Measurements from ENCODE around the gene AMPH. TPM values are rescaled to one million over a fixed set of nuclear protein-coding genes. Genes with fewer than 3 reads are reported as not detected.

Gene AMPH
- 29.0 TPM for polyA plus RNA-seq (2013, experiment 1 of 2; ENCODE audit: insufficient read length)
- polyA plus RNA-seq (2013, experiment 2 of 2; ENCODE audit: insufficient read length): 27.8 TPM

DNA sequence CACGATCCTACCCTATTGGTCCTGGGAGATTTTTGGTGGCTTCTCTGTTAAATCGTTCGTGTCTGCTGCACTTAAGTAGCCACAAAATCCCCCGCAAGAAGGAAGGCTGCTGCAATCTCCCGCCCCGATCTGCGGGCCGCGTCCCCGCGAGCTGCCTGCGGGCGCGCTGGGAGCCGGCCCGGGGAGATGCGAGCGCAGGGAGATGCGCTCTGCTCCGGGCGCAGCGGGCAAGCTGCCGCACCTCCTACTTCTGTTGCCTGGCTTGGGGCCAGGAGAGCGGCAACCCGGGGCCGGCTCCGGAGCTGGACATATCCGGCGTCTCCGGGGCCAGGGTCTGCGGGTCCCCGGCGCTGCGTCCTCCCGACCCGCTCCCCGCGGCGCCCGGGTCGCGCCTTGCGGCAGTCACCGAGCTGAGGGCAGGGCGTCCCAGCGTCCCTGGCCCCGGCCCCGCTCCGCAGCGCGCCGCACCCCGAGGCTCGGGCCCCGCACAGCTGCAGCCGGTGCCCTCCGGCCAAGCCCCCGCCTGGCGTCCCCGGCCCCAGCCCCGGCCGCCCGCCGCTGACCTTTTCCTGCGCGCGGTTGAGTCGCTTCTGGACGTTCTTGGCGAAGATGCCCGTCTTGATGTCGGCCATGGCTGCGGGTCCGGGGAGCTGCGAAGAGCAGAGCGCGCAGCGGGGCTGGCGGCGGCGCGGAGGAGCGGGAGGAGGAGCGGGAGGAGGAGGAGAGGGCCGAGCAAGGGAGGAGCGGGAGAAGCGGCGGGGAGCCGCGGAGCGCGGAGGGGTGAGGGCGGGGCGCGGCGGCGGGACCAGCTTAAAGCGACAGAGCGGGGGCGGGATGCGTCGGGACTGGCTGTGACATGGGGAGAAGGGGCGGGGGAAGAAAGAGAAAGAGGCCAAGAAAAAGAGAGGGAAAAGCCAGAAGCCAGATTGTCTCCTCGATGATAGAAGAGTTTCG, at the start of gene AMPH:
TSS of gene AMPH (minus strand) at position 654 of the 954 bp plus-strand sequence. CDS start at position 632, 22 bp downstream.
- peak; percentile 82 for DNase-seq

DNA sequence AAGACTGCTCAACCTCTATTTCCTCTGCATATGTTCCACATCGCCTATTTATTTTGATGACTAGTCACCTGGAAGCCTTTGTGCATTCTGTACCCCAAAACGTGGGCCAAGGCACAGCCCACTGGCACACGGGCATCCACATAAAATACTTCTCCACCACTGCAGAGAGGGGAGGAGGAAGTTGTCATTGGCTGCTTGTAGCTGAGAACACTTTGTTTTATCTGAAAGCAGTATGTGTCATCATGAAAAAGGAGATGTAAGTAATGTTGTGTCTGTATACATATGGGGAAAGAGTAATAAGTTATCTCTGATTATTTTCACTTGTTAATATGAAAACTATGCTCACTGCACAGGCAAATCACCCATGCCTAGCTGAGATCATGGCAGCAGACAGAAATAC, 48.2 kb upstream of the AMPH start:
- no peak for DNase-seq

DNA sequence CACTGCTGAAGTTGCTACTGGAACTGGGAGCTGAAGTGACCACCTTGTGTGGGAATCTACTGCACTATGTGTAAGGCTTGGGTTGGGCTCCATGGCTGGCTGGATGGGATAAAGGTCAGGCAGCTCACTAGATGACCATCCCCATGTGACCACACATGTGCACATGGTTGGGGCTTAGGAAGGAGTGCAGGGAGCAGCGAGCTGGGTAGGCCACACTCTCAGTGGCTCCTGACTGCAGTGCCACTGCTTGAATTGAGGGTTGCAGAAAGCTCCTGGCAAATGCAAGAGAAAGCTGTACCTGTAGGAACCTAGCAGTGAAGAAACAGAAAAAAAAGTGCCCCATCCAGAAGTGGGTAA, 47.5 kb upstream of the AMPH start:
- no peak for DNase-seq

DNA sequence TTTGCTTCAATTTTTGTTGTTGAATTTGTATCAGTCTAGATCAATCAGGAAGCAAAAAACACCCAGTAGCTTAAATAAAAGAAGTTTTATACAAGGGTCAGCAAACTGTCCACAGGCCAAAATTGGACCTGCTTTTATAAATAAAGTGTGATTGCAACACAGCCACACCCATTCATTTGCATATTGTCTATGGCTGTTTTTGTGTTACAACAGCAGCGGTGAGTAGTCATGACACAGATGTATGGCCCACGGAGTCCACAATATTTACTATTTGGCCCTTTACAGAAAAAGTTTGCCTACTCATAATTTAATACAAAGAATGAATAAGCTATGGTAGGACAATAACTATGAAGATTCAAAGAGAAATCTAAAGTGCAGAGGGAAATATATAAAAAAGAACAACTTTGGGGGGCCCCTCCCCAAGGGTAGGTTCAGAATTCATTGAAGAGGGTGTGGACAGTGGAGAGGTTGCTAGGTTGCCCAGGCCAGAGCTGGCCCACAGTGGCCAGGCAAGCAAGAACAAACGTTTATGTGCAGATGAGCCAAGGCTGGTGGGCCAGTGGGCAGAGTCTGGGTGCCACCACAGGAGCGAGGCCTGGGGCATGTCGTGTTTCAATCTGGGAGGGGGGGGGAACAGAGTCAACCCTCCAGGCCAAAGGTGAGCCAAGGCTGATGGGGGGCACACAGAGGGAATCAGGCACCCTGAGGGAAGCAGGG, 47.0 kb upstream of the AMPH start:
- DNase-seq: no peak

DNA sequence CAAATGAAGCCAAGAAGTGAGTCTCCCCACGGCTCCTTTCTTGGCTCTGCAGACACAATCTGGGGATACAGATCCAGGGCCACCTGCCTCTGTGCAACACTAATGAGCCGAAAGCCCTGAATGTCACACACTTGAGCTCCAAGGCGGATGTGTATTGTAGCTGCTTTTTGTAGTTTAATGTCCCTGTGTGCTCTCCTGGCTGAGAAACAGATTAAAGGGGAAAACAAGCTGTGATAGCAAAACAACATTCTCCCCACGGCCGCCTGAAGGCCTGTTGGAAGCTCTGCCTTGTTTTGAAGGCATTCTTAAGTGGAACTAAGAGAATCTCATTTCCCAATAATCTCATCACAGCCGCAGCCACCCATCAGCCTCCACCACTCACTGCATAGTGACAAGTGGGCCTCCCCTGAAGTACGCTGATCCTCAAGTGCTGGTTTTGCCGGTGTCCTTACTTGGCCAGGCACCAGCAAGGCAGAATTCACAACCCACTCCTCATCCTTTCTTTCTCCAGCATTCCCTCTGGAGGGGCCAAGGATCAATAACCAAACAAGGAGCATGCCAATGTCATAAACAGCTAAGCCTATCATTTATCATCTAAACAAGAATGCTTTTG, 44.4 kb upstream of the AMPH start:
- no peak for DNase-seq

DNA sequence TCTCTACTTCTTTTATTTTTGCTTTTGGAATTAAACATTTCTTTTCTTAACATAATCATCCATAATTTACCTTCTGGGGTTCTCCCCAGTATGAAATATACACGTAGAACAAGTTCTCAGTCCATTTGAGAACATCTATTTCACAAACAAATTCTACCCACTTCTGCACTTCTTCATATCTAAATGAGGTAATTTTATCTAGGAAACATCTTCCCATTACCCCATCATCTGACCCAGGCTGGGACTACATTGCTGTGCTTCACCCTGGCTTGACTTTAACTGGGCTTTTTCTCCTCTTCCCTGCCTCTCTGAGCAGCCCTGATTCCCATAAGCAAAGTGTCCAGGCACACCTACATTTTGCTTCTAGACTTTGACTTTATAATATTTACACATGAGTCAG, 43.3 kb upstream of the AMPH start:
- no peak for DNase-seq

DNA sequence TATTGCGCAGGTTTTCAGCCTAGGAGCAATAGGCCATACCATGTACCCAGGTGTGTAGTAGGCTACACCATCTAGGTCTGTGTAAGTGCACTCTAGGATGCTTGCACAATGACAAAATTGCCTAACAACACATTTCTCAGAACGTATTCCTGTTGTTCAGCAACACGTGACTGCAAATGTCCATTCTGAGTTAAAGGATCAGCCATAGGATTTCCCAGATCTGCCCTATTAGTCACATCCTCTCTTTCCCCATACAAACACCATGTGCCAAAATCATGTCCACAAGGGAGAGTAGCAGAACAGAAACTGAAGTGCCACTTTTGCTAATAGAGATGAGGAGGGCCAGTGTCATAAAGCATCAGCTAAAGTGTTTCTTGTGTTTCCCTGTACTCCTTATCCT, 42.6 kb upstream of the AMPH start:
- peak; percentile 56 for DNase-seq

DNA sequence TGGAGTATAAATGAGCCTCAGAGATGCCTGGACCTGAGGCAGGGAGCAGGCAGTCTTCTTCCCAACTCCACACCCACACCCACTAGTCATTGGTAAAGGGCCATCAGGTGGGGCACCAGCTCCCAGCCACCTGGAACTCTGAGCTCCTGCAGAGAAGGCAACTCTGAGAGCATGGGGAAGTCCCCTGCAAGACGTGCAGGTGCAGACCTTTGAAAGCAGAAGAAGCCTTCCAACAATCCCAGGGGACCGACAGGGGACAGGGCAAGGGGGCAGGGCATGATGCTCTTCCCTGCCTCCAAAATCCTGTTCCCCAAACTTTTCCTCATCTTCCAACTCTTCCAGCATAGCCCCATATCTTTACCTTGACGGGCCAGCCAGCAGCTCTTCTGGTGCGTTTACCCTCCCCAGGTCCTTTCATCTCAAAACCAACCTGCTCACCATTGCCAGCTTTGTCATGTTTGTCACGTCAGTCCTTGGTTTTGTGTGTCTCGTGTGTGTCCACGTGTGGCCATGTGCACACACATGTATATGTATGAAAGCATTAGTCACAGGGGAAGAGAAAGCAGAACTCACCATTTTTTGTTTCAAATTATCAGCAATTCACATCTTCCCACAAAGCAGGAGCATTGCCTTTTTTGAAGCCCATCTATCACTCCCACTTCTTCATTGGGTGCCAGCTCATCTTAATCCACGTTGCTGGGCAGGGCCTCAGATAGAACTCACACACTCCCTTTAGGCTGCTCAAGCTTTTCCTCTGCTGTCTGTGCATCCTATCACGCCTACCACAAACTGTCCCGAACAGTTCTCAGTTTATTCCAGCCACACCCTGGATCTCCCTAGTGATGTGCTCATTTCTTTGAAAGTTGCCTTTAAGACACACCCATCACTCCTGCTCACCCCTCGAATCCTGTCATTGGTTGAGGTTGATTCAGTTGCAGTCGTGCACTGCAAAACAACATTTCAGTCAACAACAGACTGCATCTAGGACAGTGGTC, 41.0 kb upstream of the AMPH start:
- no peak for DNase-seq

DNA sequence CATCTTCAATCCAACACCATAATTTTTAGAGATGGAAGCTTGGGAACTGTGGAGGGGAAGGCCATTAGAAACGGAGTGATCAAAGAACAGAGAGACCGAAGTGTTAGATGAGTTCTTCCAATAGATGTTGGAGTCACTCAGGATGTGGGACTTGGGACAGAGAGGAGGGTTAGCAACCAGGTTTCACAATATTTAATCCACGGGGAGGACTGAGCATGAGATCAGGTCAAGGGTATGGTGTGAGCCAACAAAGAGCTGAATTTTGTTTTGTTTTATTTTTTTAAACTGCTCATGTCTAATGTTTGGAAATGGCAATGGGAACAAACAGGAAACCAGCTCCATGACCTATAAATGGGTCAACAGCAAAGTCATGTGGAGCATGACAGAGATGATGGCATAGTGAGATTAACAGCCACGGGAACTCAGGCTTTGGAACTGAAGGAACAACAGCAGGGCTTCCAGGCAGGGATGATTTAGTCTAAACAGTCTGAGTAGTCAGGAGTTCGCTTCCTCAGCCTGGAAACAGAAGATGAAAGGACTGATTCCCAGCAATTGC, 38.9 kb upstream of the AMPH start:
- DNase-seq: no peak

DNA sequence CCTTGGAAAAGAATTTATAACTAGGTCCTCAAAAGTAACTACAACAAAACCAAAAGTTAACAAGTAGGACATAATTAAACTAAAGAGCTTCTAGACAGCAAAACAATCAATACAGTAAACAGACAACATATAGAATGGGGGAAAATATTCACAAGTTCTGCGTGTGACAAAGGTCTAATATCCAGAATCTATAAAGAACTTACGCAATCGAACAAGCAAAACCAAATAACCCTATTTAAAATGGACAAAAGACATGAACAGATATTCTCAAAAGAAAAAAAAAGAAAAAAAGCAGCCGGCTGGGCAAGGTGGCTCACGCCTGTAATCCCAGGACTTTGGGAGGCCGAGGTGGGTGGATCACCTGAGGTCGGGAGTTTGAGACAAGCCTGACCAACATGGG, 33.8 kb upstream of the AMPH start:
- no peak for DNase-seq

DNA sequence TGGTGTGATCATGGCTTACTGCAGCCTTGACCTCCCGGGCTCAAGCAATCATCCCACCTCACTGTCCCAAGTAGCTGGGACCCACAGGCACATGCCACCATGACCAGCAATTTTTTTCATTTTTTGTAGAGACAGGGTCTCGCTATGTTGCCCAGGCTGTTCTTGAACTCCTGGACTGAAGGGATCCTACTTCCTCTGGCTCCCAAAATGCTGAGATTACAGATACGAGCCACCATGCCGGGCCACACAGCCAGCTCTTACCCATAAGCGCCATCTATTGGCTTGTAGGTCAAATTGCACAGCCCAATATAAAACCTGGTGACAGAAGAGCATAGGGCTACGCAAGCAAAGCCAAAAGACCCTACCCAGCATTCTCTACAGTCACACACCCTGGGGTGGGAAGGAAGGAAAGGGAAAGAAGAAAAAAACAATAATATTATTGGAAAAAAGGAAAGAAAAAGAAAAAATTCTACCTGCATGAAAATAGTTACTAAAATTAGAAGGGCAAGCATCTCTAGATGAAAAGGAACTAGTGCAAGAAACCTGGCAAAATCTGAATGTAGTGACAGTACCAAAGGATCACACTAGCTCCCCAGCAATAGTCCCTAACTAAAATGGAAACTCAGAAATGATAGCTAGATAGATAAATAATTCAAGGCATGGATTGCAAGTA, 29.4 kb upstream of the AMPH start:
- DNase-seq: peak; percentile 67

DNA sequence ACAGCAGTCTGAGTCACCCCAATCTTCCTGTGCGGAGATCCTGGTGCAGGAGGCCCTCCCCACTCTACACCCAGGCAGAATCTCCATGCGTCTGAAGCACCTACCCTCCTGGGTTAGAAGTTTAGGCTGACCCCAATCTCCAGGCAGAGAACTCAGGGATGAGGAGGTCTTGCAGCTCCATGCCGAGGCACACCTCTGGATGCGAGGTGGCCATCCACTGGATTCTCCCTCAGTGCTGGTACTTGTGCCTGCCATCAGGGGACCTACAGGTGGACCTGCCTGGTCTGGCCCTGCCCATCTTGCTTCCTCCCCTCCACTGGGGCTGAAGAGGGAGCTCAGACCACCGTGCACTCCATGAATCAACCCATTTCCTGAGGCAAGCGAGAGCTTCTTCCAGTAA, 28.8 kb upstream of the AMPH start:
- DNase-seq: no peak

DNA sequence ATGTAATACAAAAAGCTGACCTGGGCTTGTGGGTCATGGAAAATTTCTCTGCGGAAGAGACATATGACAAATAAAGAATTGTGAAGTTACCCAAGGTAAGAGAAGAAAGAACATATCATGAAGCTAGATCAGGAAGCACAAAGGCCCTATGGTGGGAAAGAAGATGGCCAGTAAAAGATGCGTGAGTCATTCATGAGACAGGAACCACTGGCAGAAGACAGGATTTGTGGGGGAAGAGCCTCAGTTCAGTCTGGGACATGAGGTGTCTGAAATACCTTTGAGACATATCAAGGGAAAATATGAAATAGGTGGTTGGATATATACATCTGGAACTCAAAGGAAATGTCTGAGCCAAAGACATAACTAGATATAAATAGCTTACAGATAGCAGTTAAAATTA, 27.7 kb upstream of the AMPH start:
- DNase-seq: no peak

DNA sequence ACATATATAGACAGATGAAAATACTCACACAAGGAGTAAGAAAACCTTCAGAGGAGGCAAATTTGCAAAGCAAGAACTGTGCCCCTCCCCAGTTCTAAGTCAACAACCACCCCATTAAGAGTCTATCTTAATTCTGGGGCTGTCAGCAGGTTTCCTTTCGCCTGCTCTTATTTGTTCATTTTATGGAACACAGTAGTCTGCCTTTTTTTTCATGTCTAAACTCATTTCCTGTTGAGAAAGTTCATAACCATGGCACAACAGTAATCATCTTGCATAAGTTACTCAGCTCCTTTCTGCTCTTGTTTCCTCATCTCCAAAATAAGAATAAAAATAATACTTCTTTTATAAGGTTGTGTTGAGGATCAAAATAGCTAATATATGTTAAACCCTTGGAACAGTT, 25.8 kb upstream of the AMPH start:
- DNase-seq: no peak

DNA sequence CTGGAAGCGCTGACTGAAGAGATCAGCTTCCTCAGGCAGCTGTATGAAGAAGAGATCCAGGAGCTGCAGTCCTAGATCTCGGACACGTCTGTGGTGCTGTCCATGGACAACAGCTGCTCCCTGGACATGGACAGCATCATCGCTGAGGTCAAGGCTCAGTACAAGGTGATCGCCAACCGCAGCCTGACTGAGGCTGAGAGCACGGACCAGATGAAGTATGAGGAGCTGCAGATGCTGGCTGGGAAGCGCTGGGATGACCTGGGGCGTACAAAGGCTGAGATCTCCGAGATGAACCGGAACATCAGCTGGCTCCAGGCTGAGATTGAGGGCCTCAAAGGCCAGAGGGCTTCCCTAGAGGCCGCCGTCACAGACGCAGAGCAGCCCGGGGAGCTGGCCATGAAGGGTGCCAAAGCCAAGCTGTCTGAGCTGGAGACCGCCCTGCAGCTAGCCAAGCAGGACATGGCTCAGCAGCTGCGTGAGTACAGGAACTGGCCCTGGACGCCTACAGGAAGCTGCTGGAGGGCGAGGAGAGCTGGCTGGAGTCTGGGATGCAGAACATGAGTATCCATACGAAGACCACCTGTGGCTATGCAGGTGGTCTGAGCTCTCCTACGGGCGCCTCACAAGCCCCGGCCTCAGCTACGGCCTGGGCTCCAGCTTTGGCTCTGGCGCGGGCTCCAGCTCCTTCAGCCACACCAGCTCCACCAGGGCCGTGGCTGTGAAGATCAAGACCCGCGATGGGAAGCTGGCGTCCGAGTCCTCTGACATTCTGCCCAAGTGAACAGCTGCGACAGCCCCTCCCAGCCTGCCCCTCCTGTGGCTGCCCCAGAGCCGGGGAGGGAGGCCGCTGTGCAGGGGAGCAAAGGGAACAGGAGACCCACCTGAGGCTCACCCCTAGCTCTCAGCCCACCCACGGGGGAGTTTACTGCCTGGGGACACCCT, 24.9 kb upstream of the AMPH start:
- no peak for DNase-seq

DNA sequence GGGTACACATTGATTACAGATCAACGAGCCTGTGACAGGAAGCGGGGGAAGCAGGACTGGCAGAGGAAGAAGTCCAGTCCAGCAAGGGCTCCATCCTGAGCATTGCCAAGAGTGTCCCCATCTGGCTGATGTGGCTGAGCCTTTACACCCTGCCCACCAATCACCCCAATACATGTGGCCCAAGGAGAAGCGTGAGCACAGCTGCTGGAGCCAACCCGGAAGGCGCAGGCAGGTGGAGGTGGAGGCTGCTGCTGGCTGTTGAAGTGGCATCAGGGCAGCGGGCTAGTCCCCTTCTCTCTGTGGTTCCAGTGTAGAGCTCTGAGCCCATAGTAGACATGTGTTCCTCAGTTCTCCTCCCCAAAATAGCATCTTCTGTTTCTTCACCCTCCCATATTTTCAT, 6.8 kb upstream of the AMPH start:
- DNase-seq: no peak

DNA sequence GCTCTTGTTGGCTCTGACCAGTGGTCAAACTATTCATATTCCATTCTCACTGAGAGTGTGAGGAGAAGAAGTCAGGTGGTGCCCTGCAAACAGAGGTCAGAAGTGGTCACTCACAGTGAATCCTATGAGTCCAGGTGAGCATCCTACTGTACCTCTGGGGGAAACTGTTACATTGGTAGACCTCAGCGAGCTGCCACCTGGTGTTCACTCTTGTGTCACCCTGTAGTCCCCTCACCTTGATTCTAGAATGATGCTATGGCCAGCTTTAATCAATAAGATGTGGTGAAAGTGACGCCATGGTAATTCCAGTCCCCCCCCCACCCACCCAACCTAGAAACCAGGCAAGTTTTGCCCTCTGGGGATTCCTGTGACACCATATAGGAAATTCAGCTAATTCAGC, 1.2 kb upstream of the AMPH start:
- no peak for DNase-seq

DNA sequence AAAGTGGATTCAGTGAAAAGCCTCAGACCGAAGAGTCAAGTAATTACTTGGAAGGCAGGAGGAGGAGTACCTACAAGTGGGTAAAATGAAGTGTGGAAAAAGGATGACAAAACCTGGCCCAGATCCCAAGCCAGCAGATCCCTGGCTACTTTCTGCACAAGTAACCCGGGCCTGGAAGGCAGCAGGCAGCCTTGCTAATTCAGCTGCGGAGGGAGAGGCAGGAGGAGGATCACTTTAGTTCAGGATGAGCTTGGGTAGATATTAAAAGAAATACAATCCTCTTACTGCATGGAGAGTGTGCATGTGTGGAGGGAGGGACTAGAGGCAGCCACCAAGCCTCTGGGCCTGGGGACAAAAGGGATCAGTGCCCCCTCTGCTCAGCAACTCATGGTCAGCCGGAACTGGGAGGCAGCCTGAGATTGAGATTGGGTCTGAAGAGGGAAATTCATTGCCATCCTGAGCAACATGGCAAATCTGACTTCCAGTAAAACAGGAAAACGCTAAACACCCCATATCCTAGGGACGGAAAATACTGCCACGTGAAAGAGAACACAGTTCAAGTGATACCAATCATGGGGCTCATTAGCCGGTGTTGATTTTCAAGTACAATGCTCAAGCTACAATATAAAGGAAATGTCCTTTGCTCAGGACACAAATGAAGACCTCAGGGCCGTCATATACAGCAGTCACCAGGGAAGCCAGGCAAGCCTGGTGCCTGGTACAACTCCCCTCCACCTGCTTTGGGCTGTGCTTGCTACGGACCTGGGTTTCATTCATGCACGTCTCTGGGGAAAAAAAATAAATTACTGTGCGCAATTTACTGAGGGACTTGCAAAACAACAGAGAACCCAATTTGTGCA, 1.3 kb downstream of the AMPH start:
- DNase-seq: peak; percentile 30
